Ishikawa (cell line): ENCODE data around the gene KCNIP4.

Experiments used
- CEBPB ChIP-seq: IDR thresholded peaks from 2 replicates; pipeline ENCODE4 v1.6.1; 2012
- CREB1 ChIP-seq: IDR thresholded peaks from 2 replicates; pipeline ENCODE4 v1.6.1; 2012; ENCODE audit warnings: low read depth
- EGR1 ChIP-seq: IDR thresholded peaks from 2 replicates; pipeline ENCODE4 v1.6.1; 2012
- EP300 ChIP-seq: IDR thresholded peaks from 2 replicates; pipeline ENCODE4 v1.6.1; 2012; ENCODE audit warnings: borderline replicate concordance
- FOXM1 ChIP-seq: IDR thresholded peaks from 2 replicates; pipeline ENCODE4 v1.6.1; 2012; ENCODE audit warnings: low read depth, borderline replicate concordance
- MAX ChIP-seq: IDR thresholded peaks from 2 replicates; pipeline ENCODE4 v1.6.1; 2012
- NFIC ChIP-seq: IDR thresholded peaks from 2 replicates; pipeline ENCODE4 v1.6.1; 2012
- RAD21 ChIP-seq: IDR thresholded peaks from 2 replicates; pipeline ENCODE4 v1.6.1; 2012; ENCODE audit warnings: low read depth
- REST ChIP-seq: IDR thresholded peaks from 2 replicates; pipeline ENCODE4 v1.6.1; 2012; ENCODE audit warnings: low read depth, mild to moderate bottlenecking
- TAF1 ChIP-seq: IDR thresholded peaks from 2 replicates; pipeline ENCODE4 v1.6.1; 2012; ENCODE audit warnings: low read depth, mild to moderate bottlenecking
- TCF12 ChIP-seq: IDR thresholded peaks from 2 replicates; pipeline ENCODE4 v1.6.1; 2012; ENCODE audit warnings: low read depth
- TEAD4 ChIP-seq: IDR thresholded peaks from 2 replicates; pipeline ENCODE4 v1.6.1; 2012
- USF1 ChIP-seq: IDR thresholded peaks from 2 replicates; pipeline ENCODE4 v1.6.1; 2012
- YY1 ChIP-seq: IDR thresholded peaks from 2 replicates; pipeline ENCODE4 v1.6.1; 2012; ENCODE audit warnings: low read depth
- ZBTB7A ChIP-seq: IDR thresholded peaks from 2 replicates; pipeline ENCODE4 v1.6.1; 2012; ENCODE audit warnings: low read depth

KCNIP4 gene

GRCh38 chr4:21628916-21629610 lies 319.5 kb downstream of the KCNIP4 start:
- no peak for TF ChIP-seq EP300
- TF ChIP-seq EGR1 = no peak
- TF ChIP-seq NFIC = no peak
- no peak for TF ChIP-seq CEBPB
- no peak for TF ChIP-seq YY1
- TF ChIP-seq TAF1 = no peak
- TF ChIP-seq MAX = no peak
- TF ChIP-seq CREB1 = no peak
- no peak for TF ChIP-seq REST
- no peak for TF ChIP-seq FOXM1
- no peak for TF ChIP-seq TCF12
- TF ChIP-seq TEAD4 = no peak
- no peak for TF ChIP-seq ZBTB7A
- no peak for TF ChIP-seq RAD21
- TF ChIP-seq USF1 = no peak

GRCh38 chr4:21628116-21628670 lies 320.4 kb downstream of the KCNIP4 start:
- TF ChIP-seq EP300 (no peak), CEBPB (no peak), RAD21 (no peak), REST (no peak), USF1 (no peak), NFIC (no peak), EGR1 (no peak), TEAD4 (no peak), FOXM1 (no peak), YY1 (no peak), MAX (no peak), TAF1 (no peak), CREB1 (no peak), ZBTB7A (no peak), TCF12 (no peak)

- no peak for TF ChIP-seq CREB1
- no peak for TF ChIP-seq TAF1
- no peak for TF ChIP-seq YY1
- TF ChIP-seq TEAD4 = no peak
Measured at GRCh38 chr4:21625447-21625846, 323.1 kb downstream of the KCNIP4 start.

- TF ChIP-seq USF1 (no peak), FOXM1 (no peak), CREB1 (no peak), ZBTB7A (no peak), NFIC (no peak), MAX (no peak), EP300 (no peak), EGR1 (no peak), TCF12 (no peak)
Measured at GRCh38 chr4:21605006-21605405, 343.6 kb downstream of the KCNIP4 start.

GRCh38 chr4:21596521-21596920 lies 352.1 kb downstream of the KCNIP4 start:
- TF ChIP-seq ZBTB7A (no peak), MAX (no peak), REST (no peak), CEBPB (no peak), NFIC (no peak), EP300 (no peak), TAF1 (no peak), YY1 (no peak), RAD21 (no peak), CREB1 (no peak), USF1 (no peak), TEAD4 (no peak), FOXM1 (no peak), EGR1 (no peak), TCF12 (no peak)
